DOHH2 (cell line): Measurements from ENCODE around the gene RNLS.

Source experiments
- H3F3A ChIP-seq: fragments of 200-600 bp; sonication (generic), shearing (Covaris generic); 2 replicates; pipeline ENCODE4 v1.6.0; 2016; ENCODE audit warnings: antibody characterized with exemption, mild to moderate bottlenecking; ENCODE audit not compliant: control insufficient read depth, insufficient read depth
- H3K27ac ChIP-seq: fragments of 200-600 bp; sonication (generic); 2 replicates; pipeline ENCODE4 v1.5.1; 2014; ENCODE audit warnings: low read depth, mild to moderate bottlenecking, low read length, moderate library complexity
- H3K27me3 ChIP-seq: fragments of 200-600 bp; sonication (generic); 2 replicates; pipeline ENCODE4 v1.6.1; 2014; ENCODE audit warnings: mild to moderate bottlenecking, low read length, mixed read lengths; ENCODE audit not compliant: control insufficient read depth
- H3K36me3 ChIP-seq: fragments of 200-600 bp; sonication (generic); 2 replicates; pipeline ENCODE4 v1.6.1; 2014; ENCODE audit warnings: mild to moderate bottlenecking, low read length, moderate library complexity, mixed read lengths; ENCODE audit not compliant: control insufficient read depth
- H3K4me1 ChIP-seq: fragments of 200-600 bp; sonication (generic); 2 replicates; pipeline ENCODE4 v1.6.1; 2014; ENCODE audit warnings: mild to moderate bottlenecking, low read length, mixed read lengths; ENCODE audit not compliant: control insufficient read depth
- H3K4me2 ChIP-seq: fragments of 200-600 bp; sonication (generic); 2 replicates; pipeline ENCODE4 v1.6.0; 2014; ENCODE audit warnings: mild to moderate bottlenecking, low read length, moderate library complexity
- H3K4me3 ChIP-seq: fragments of 200-600 bp; sonication (generic); 2 replicates; pipeline ENCODE4 v1.5.1; 2014; ENCODE audit warnings: mild to moderate bottlenecking, low read length, mixed read lengths
- H3K79me2 ChIP-seq: fragments of 200-600 bp; sonication (generic); 2 replicates; pipeline ENCODE4 v1.6.1; 2014; ENCODE audit warnings: mild to moderate bottlenecking, low read length, mixed read lengths; ENCODE audit not compliant: control insufficient read depth
- H3K9me2 ChIP-seq: fragments of 200-600 bp; sonication (generic); replicated peaks from 2 replicates; pipeline ENCODE4 v1.6.1; 2014; ENCODE audit warnings: mild to moderate bottlenecking, low read length, mixed read lengths; ENCODE audit not compliant: control insufficient read depth
- H3K9me3 ChIP-seq: fragments of 200-600 bp; sonication (generic); 2 replicates; pipeline ENCODE4 v1.6.1; 2014; ENCODE audit warnings: antibody characterized with exemption, low read length, mixed read lengths; ENCODE audit not compliant: control insufficient read depth, insufficient read depth
- H4K20me1 ChIP-seq: fragments of 200-600 bp; sonication (generic); 2 replicates; pipeline ENCODE4 v1.6.0; 2014; ENCODE audit warnings: low read depth, mild to moderate bottlenecking, antibody characterized with exemption, low read length, moderate library complexity; ENCODE audit not compliant: control insufficient read depth, insufficient read depth
- EZH2phosphoT487 ChIP-seq: fragments of 200-600 bp; sonication (generic); IDR thresholded peaks from 2 replicates; pipeline ENCODE4 v1.6.1; 2017; ENCODE audit warnings: borderline replicate concordance, mild to moderate bottlenecking, antibody characterized with exemption, low read length, moderate library complexity, mixed read lengths
- TF ChIP-seq, protein P1 (sequence below): fragments of 200-600 bp; sonication (generic); IDR thresholded peaks from one replicate; pipeline ENCODE4 v1.5.1; 2014; ENCODE audit warnings: antibody characterized with exemption, mild to moderate bottlenecking, low read depth, low read length; ENCODE audit not compliant: poor library complexity, severe bottlenecking

Gene RNLS

DNA sequence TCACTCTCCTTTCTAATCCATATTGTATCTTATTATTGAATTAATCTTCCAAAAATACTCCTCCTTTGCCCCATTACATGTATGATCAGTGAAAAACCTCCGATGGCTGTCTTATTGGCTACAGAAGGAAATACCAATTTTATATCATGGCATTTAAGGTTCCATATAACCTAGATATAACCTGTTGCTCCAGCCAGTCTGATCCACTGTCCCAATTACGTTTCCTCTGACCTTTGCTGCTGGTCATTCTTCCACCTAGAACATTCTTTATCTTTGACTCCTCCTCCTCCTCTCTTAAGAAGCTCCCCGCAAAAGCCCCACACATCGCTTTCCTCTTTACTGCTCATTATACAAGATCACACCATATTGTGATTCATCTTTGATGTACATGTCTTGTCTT, 161.5 kb downstream of the RNLS start:
- no peaks in the 10 kb centered on the region for H4K20me1 ChIP-seq
- H3K36me3 ChIP-seq: no peaks in the 10 kb centered on the region
- no peaks in the 10 kb centered on the region for H3K9me3 ChIP-seq
- no peak overlapping the region for H3K27ac ChIP-seq
- H3K9me2 ChIP-seq: no peaks in the 10 kb centered on the region
- TF ChIP-seq, protein P1, sequence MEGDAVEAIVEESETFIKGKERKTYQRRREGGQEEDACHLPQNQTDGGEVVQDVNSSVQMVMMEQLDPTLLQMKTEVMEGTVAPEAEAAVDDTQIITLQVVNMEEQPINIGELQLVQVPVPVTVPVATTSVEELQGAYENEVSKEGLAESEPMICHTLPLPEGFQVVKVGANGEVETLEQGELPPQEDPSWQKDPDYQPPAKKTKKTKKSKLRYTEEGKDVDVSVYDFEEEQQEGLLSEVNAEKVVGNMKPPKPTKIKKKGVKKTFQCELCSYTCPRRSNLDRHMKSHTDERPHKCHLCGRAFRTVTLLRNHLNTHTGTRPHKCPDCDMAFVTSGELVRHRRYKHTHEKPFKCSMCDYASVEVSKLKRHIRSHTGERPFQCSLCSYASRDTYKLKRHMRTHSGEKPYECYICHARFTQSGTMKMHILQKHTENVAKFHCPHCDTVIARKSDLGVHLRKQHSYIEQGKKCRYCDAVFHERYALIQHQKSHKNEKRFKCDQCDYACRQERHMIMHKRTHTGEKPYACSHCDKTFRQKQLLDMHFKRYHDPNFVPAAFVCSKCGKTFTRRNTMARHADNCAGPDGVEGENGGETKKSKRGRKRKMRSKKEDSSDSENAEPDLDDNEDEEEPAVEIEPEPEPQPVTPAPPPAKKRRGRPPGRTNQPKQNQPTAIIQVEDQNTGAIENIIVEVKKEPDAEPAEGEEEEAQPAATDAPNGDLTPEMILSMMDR: no peak
- TF ChIP-seq EZH2phosphoT487: no peak
- no peaks in the 10 kb centered on the region for H3F3A ChIP-seq
- no peaks in the 10 kb centered on the region for H3K27me3 ChIP-seq
- H3K4me3 ChIP-seq: no peak overlapping the region
- no peaks in the 10 kb centered on the region for H3K79me2 ChIP-seq
- no peaks in the 10 kb centered on the region for H3K4me1 ChIP-seq
- H3K4me2 ChIP-seq: no peak overlapping the region

DNA sequence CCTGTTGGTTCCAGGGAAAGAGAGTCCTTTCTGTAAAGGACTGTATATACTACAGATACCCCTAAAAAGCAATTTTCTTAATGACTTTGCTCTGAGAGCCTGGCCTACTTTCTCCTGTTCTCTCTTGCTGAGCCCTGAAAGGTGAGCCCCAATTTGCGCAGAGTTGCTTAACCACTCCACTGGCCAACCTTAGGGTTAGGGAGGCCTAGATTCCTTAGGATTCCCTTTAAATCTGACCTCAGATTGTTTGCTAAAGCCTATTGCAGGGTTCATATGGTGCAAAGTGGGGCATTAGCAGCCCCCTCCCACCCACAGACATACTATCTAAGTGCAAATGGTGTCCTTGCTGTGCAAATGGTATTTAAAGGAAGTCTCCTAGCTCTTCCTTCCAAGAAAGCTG, 164.2 kb downstream of the RNLS start:
- no peaks in the 10 kb centered on the region for H3K9me2 ChIP-seq
- H3K79me2 ChIP-seq: no peaks in the 10 kb centered on the region
- H3K27me3 ChIP-seq: no peaks in the 10 kb centered on the region
- no peak overlapping the region for H3K4me3 ChIP-seq
- no peaks in the 10 kb centered on the region for H4K20me1 ChIP-seq
- H3F3A ChIP-seq: no peaks in the 10 kb centered on the region
- TF ChIP-seq, protein P1: no peak
- TF ChIP-seq EZH2phosphoT487: no peak
- H3K9me3 ChIP-seq: no peaks in the 10 kb centered on the region
- H3K4me2 ChIP-seq: no peak overlapping the region
- no peak overlapping the region for H3K27ac ChIP-seq
- H3K4me1 ChIP-seq: peaks cover 2% of the 10 kb centered on the region; the same call in 1 of the 2 replicates
- no peaks in the 10 kb centered on the region for H3K36me3 ChIP-seq

GRCh38 chr10:88417387-88418030, 165.6 kb downstream of the RNLS start:
- H3K27ac ChIP-seq: no peak overlapping the region
- no peaks in the 10 kb centered on the region for H3K27me3 ChIP-seq
- H3K4me1 ChIP-seq: peaks cover 9% of the 10 kb centered on the region
- no peak for TF ChIP-seq EZH2phosphoT487
- TF ChIP-seq, protein P1: no peak
- no peaks in the 10 kb centered on the region for H3K9me2 ChIP-seq
- H3K9me3 ChIP-seq: no peaks in the 10 kb centered on the region
- H3F3A ChIP-seq: no peaks in the 10 kb centered on the region
- H4K20me1 ChIP-seq: no peaks in the 10 kb centered on the region
- H3K4me3 ChIP-seq: no peak overlapping the region
- H3K79me2 ChIP-seq: no peaks in the 10 kb centered on the region
- no peak overlapping the region for H3K4me2 ChIP-seq
- no peaks in the 10 kb centered on the region for H3K36me3 ChIP-seq
